ENCODE results near the gene HPCAL4.

The HPCAL4 gene

GRCh38 chr1:39632682-39633417, 58.4 kb downstream of the HPCAL4 start:
- H3K27ac ChIP-seq = peak overlapping the region; percentile 90 to 96
- H3K4me3 ChIP-seq = peak overlapping the region; percentile 78
- no peak for TF ChIP-seq CTCF (IDR thresholded peaks at IDR 0.05)
- peak; percentile 91 for DNase-seq (ENCODE audit: low spot score)

GRCh38 chr1:39632323-39632681, 58.9 kb downstream of the HPCAL4 start:
- peak overlapping the region; percentile 90 to 96 for H3K27ac ChIP-seq

GRCh38 chr1:39631361-39632322, 59.6 kb downstream of the HPCAL4 start:
- no peak for DNase-seq (ENCODE audit: low spot score)
- no peak for TF ChIP-seq CTCF (IDR thresholded peaks at IDR 0.05)
- peak overlapping the region; percentile 78 for H3K4me3 ChIP-seq
- H3K27ac ChIP-seq = peak overlapping the region; percentile 90 to 96

More at GRCh38 chr1:39632323-39632681, 58.9 kb downstream of the HPCAL4 start:
- no peak for TF ChIP-seq CTCF (IDR thresholded peaks at IDR 0.05)
- peak overlapping the region; percentile 78 for H3K4me3 ChIP-seq
- no peak for DNase-seq (ENCODE audit: low spot score)

GRCh38 chr1:39628807-39629350, 62.4 kb downstream of the HPCAL4 start:
- DNase-seq (ENCODE audit: low spot score) = no peak
- TF ChIP-seq CTCF (IDR thresholded peaks at IDR 0.05) = no peak
- peak overlapping the region; percentile 88 to 90 for H3K27ac ChIP-seq
- H3K4me3 ChIP-seq = no peak overlapping the region

Data from coronary artery (tissue), 2 donors.